ENCODE data around the gene HBEGF.
A peak's percentile ranks its signal among the peaks of the same experiment; 100 is the strongest.

Gene HBEGF

DNA sequence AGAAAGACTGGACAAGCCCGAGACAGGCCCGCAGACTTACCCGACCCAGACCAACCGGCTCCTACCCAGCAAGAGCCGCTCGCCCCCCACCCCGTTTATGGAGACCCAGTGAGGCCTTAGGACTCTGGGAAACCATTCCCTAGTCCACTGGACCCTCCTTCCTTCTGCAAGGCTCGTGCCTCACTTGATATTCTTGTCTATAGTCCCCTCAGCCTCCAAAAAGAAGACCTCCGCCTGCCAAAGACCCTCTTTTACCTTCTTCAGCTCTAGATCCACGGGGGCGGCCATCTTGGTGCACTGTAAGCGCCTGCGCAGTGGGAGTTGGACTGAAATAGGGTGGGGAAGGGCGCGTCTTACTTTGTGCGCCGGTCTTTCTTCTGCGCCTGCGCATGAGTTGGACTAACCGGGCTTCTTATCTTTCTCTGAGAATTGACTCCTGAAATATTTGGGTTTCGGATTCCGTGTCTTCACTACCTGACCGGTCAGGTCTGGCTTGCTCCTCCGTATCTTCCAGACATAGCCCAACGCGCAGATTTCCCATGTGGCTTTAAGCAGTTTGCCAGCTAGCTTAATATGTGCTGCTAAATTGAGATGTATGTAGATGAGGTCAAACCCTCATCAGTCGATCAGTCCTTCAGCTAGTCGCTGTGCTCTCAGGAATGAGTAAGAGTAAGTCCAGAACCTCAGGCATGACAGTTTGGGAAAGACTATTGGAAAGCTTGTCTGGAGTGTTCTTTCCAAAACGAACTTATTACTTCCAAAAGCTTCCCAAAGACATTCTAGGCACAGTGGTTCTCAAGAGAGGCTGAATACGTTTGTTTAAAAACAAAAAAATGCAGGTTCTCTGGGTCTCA is 43.4 kb downstream of the HBEGF start, which contains the start of gene PFDN1:
TSS of gene PFDN1 (minus strand) at position 316 of the 854 bp plus-strand sequence. CDS start at position 288, 28 bp downstream.
- DNase-seq (ENCODE audit: low spot score), result peak; percentile 98

- no peak for DNase-seq (ENCODE audit: low spot score)
These were observed 45.3 kb downstream of the HBEGF start for GRCh38 chr5:140301136-140301535.

GRCh38 chr5:140299056-140299455 is 47.3 kb downstream of the HBEGF start:
- no peak for DNase-seq (ENCODE audit: low spot score)

GRCh38 chr5:140298183-140298601 is 48.2 kb downstream of the HBEGF start:
- DNase-seq (ENCODE audit: low spot score), result no peak

GRCh38 chr5:140297283-140297682 is 49.1 kb downstream of the HBEGF start:
- no peak for DNase-seq (ENCODE audit: low spot score)

GRCh38 chr5:140296289-140296688 is 50.1 kb downstream of the HBEGF start:
- no peak for DNase-seq (ENCODE audit: low spot score)

DNA sequence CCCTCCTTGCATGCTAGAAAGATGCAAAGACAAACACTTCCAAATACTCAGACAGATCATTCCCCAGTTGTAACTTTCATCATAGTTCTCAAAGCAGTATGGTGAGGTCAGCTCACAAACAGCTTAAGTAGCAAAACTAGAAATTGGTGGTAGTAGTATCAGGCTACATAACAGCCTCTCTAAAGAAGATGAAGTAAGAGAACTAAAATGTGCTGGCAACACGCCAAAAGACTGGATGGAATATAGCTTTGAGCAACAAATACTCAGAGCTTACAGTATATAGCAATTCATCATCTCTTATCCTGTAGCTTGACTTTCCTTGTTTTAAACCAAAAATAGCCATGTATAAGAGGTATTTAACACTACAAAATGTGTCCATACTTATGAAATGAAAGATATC is 51.0 kb downstream of the HBEGF start:
- DNase-seq (ENCODE audit: low spot score), result peak; percentile 74

- DNase-seq (ENCODE audit: low spot score), result no peak
These were observed 51.6 kb downstream of the HBEGF start for GRCh38 chr5:140294753-140295152.

DNA sequence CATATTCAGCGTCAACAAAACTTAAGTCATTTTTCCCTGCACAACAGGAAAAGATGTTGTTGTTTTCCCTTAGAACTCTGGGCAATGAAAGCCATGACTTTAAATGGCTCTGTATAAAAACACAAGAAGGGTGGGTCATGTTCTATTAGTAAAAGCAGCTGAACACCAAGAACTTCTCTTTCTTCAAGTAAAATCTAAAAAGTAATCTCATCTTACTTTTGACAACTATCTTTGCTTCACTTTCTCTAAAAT is 52.6 kb downstream of the HBEGF start:
- DNase-seq (ENCODE audit: low spot score), result no peak

DNA sequence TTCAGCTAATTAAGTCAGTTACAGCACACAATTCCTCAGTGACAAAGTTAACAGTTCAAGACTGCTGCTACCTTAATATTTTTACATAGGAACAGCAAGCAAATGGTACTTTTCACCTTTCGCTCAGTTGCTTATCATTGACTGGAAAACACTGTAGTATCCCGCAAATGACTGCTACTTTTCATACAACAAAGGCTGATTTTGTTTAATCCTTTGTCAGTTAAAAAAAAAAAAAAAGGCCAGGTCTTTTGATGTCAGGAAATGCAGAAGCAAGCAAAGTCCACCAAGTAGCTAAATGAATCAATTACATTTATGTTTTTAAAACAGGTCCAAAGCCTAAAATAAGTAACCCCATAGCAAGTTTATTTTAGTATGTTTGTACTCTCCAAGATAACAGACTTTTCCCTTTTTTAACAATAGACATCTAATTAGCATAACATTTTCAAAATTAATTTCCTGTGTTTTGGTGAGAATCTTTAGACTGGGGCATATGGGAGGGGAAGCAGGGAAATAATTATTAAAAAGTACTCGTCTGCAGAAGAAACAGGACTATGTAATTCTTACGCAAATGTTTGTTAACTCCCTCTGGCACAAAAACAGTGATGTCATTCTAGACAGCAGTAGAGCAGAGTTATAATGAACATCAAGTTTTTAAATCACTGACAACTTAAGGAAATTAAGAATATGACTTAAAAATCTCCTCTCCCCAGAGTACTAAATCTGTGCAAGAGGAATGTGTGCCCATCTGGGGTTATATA is 53.1 kb downstream of the HBEGF start:
- no peak for DNase-seq (ENCODE audit: low spot score)

DNA sequence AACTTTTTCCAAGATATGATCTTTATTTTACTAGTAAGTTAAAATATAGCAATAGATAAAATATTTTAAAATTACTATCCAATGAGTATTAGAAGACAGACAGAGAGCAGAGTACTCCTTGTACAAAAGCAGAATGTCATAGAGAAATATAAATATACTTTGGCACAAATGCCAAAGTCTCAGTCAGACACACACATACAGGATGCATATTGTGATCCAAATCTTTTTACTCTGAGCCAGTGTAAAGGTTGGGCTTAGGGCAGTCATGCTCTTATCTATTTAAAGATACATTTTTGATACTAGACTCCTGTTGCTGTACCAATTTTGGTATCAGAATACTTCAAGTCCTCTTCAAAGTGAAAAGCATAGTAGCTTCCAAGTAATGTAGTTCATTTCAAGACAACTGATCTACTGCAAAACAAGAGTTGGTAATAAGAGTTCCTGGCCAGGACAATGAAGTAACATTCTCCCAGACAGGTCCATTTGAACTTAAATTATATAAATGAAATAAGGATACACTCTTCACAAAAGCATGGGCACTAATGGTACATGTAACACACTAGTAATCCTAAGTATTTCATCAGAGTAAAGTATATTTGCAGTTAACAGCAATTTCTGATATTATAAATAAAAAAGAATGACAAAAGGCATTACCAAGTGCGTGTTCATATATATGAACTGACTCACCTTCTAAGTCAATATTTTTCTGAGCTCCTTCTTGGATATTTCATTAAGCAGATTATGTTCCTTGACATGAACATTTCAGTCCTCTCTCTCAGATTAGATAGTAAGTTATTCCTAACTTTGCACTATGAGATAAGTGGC is 54.0 kb downstream of the HBEGF start:
- DNase-seq (ENCODE audit: low spot score), result no peak

DNA sequence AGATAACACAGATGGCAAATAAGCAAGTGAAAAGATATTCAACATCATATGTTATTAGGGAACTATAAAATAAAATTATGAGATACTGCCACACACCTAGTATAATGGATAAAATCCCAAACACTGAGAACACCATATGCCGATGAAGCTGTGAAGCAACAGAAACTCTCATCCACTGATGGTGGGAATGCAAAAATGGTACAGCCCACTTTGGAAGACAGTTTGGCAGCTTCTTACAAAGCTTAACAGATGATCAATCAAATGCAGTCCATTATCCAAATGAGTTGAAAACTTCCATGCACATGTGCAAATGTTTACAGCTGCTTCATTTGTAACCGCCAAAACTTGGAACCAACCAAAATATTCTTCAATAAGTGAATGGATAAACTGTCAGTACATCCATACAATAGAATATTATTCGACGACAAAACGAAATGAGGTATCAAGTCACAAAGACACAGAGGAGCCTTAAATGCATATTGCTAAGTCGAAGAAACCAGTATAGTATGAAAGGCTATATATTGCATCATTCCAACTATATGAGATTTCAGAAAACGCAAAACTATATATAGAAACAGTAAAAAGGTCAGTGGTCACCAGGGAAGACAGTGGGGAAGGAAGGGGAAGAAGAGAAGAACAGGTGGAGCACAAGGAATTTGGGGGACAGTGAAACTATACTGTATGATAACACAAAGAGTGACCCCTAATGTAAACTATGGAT is 58.4 kb downstream of the HBEGF start:
- DNase-seq (ENCODE audit: low spot score), result no peak

DNA sequence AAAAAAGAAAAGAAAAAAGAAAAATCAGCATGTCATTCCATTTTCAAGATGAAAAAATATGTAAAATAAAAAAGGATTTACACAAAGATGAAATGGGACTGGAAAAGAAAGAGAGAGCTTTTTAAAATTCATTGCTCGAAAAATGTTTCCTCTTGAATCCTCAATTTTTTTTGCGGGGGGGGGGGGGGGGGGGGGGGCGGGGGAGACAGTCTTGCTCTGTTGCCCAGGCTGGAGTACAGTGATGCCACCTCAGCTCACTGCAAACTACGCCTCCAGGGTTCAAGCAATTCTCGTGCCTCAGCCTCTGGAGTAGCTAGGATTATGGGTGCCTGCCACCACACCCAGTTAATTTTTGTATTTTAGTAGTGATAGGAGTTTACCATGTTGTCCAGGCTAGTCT is 60.0 kb downstream of the HBEGF start:
- DNase-seq (ENCODE audit: low spot score), result no peak

DNA sequence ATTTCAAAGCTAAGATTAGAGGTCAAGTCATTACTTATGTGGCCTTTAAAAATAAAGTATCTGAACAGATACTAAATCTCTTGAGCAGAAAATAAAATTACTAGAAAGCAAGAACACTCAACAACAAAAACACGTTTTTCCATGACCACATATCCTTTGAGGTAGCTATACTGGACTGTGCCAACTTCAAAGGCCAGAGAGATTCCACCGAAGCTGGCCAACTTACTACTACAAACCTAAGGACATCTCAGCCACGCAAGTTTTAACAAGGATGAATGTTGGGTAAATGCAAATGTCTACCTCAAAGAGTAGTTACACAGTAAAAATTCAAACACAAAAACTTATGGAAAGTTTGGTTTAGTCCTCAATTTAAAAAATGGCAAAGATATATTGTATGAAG is 62.4 kb downstream of the HBEGF start:
- DNase-seq (ENCODE audit: low spot score), result no peak
